Caco-2 (cell line): ENCODE data around the gene CTSD. TPM values are rescaled to one million over a fixed set of nuclear protein-coding genes. Genes with fewer than 3 reads are reported as not detected.

Experiments
- BruUV-seq: library from RNA; stranded (reverse); fragments of 400-500 nt; replicated peaks from 2 replicates; lab custom pipeline; 2021; lab: Mats Ljungman, UMichigan
- CTCF ChIA-PET: fragments of 300-600 bp; sonication (Branson Sonifier 250); formaldehyde crosslinking; loops from one replicate; lab custom pipeline; 2022; ENCODE audit warnings: antibody characterized with exemption; lab: Charles Lee
- POLR2A ChIA-PET: fragments of 300-600 bp; sonication (Branson Sonifier 250); formaldehyde crosslinking; loops from one replicate; lab custom pipeline; 2022; ENCODE audit warnings: antibody characterized with exemption; lab: Charles Lee
- DNase-seq, 2 experiments: peaks; one replicate each; pipeline versions ENCODE4 v3.0.0 to v3.0.0-alpha.2; 2020 to 2022
- H3K27me3 ChIP-seq: replicated peaks from 2 replicates; pipeline ENCODE4 v1.6.0; 2011; ENCODE audit warnings: low read length; ENCODE audit not compliant: control insufficient read depth, insufficient read depth
- H3K36me3 ChIP-seq: 2 replicates; pipeline ENCODE4 v1.5.1; 2011; ENCODE audit warnings: low read length; ENCODE audit not compliant: control insufficient read depth, insufficient read depth
- H3K4me1 ChIP-seq: fragments of 250-450 bp; sonication (Bioruptor Pico); 2 replicates; pipeline ENCODE4 v1.5.1; 2020; ENCODE audit warnings: mild to moderate bottlenecking
- H3K4me3 ChIP-seq: 2 replicates; pipeline ENCODE4 v1.5.1; 2011; ENCODE audit warnings: low read depth, mild to moderate bottlenecking, control low read depth, low read length
- H3K9me3 ChIP-seq: fragments of 250-450 bp; sonication (Bioruptor Pico); 2 replicates; pipeline ENCODE4 v1.5.1; 2020; ENCODE audit warnings: mild to moderate bottlenecking, moderate library complexity
- H3K27ac Mint-ChIP-seq: one replicate; pipeline ENCODE4 v1.8.0; 2022; ENCODE audit warnings: mixed read lengths; ENCODE audit not compliant: unreplicated experiment
- H3K27me3 Mint-ChIP-seq: one replicate; pipeline ENCODE4 v1.8.0; 2022; ENCODE audit warnings: mixed read lengths; ENCODE audit not compliant: insufficient read depth, unreplicated experiment
- H3K36me3 Mint-ChIP-seq: one replicate; pipeline ENCODE4 v1.8.0; 2022; ENCODE audit warnings: mild to moderate bottlenecking, mixed read lengths; ENCODE audit not compliant: insufficient read depth, unreplicated experiment
- H3K4me1 Mint-ChIP-seq: one replicate; pipeline ENCODE4 v1.8.0; 2022; ENCODE audit warnings: low read depth, mixed read lengths; ENCODE audit not compliant: unreplicated experiment
- H3K4me3 Mint-ChIP-seq: one replicate; pipeline ENCODE4 v1.8.0; 2022; ENCODE audit warnings: mild to moderate bottlenecking, moderate library complexity, mixed read lengths; ENCODE audit not compliant: unreplicated experiment
- H3K9me3 Mint-ChIP-seq: one replicate; pipeline ENCODE4 v1.8.0; 2022; ENCODE audit warnings: mixed read lengths; ENCODE audit not compliant: unreplicated experiment
- intact Hi-C: fragments of 100-400 bp; cut with micrococcal nuclease; formaldehyde crosslinking; loops from one replicate; pipeline ENCODE4 v1.10.0; 2022; ENCODE audit not compliant: unreplicated experiment
- total RNA-seq: library from RNA; stranded (reverse); gene quantifications from 2 replicates; pipeline ENCODE4 v1.2.3, GENCODE V29; 2022
- TF ChIP-seq, protein P1 (sequence below), 2 experiments: fragments of 200-600 bp in 1 of 2; IDR thresholded peaks; 1 replicate in 1 of 2; 2 replicates in 1 of 2; pipeline versions ENCODE4 v1.5.1 to v1.8.0; 2011 to 2022; ENCODE audit warnings: antibody characterized with exemption in 1 of 2, control low read depth in 1 of 2, inconsistent platforms in 1 of 2, low read depth in 1 of 2, low read length in 1 of 2, mild to moderate bottlenecking in 1 of 2, moderate library complexity in 1 of 2; ENCODE audit not compliant: insufficient read depth in 1 of 2, severe bottlenecking in 1 of 2, unreplicated experiment in 1 of 2

The CTSD gene
- total RNA-seq, 1 experiment from 2014 or later = 335 TPM

DNA sequence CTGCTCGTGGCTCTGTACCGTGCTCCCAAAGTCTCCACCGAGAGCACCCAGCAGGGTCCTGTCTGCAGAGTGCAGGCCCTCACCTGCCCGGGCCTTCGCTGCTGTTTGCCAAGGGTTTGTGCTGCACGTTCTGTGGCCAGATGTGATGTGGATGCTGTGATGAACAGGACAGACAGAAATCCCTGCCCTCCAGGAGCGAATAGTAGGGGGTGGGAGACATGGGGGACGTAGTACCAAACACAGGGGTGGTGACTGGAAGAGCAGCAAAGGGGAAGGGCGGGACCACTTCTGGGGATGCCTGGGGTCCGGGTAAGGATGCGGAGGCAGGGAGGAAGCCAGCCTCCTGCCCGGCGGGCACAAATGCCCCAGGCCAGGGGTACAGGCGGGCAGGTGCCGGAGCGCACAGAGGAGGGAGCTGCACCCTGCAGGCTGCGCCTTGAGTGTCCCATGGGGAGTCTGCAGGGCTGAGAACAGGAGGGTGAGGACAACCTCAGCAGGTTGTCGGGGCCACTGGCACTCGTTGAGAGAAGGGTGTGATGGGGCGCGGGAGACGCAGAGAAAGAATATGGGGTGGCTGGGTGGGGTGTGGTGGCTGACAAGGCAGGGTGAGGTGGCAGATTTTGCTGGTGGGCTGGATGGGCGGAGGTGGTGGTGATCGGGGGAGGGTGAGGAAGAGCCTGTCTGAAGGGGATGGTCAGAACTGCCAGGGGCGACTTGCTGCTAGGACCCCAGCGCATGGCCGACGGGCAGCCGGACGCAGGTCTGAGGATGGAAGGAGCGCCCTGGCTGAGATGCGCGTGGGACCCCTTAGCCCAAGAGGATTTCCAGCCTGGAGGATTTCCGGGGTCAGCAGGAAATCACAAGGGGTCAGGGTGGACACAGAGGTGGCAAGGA is 16.3 kb upstream of the CTSD start:
- H3K27me3 ChIP-seq = no peaks in the 10 kb centered on the region
- CTCF ChIA-PET = no interaction called here
- DNase-seq = no peak
- Mint-ChIP-seq H3K27me3 (no peaks in the 10 kb centered on the region), H3K27ac (no peak overlapping the region), H3K36me3 (no peaks in the 10 kb centered on the region), H3K4me3 (no peak overlapping the region), H3K4me1 (no peaks in the 10 kb centered on the region), H3K9me3 (no peaks in the 10 kb centered on the region)
- H3K4me1 ChIP-seq = peaks cover 3% of the 10 kb centered on the region; the same call in 1 of the 2 replicates
- TF ChIP-seq, protein P1, sequence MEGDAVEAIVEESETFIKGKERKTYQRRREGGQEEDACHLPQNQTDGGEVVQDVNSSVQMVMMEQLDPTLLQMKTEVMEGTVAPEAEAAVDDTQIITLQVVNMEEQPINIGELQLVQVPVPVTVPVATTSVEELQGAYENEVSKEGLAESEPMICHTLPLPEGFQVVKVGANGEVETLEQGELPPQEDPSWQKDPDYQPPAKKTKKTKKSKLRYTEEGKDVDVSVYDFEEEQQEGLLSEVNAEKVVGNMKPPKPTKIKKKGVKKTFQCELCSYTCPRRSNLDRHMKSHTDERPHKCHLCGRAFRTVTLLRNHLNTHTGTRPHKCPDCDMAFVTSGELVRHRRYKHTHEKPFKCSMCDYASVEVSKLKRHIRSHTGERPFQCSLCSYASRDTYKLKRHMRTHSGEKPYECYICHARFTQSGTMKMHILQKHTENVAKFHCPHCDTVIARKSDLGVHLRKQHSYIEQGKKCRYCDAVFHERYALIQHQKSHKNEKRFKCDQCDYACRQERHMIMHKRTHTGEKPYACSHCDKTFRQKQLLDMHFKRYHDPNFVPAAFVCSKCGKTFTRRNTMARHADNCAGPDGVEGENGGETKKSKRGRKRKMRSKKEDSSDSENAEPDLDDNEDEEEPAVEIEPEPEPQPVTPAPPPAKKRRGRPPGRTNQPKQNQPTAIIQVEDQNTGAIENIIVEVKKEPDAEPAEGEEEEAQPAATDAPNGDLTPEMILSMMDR (IDR thresholded peaks at IDR 0.05; ENCODE audit: insufficient read depth in 1 of 2, low read depth in 1 of 2, low read length in 1 of 2, severe bottlenecking in 1 of 2, unreplicated experiment in 1 of 2) = no peak
- no TSS peak for BruUV-seq
- POLR2A ChIA-PET = no interaction called here
- intact Hi-C loops = no loop called here
- no peaks in the 10 kb centered on the region for H3K36me3 ChIP-seq
- H3K9me3 ChIP-seq = no peaks in the 10 kb centered on the region
- no peak overlapping the region for H3K4me3 ChIP-seq

DNA sequence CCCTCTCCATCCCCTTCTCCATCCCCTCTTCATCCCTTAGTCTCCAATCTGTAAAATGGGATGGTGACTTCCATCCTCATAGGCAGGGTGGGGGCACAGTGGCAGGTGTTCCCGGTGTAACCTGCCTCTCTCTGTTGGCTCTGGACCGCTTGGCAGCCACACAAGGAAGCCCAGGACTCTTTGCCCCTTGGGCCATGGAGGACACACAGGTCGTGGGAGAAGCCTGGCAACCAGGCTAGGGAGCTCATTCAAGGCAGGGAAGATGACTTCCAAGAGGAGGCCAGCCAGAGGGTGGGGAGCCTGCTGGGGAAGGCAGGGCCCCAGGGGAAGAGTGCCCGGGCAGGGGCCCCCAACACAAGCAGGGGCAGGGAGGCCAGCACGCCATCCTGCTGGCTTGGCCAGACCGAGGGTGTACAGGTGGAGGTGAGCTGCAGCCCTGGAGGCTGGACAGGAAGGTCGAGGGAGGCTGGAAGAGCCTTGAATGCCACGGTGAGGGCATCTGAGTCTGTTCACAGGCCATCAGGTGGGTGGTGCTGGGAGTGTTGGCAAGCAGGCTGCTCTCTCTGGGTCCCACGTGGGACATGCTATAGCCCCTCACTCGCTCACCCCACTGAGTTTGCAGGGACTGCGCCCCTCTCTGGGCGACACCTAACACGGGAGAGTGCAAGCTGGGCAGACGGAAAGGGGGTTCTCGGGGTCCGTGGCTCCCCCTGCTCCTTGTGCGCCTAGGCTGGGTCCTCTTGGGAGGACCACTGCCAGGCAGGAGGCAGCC is 15.5 kb upstream of the CTSD start:
- no peaks in the 10 kb centered on the region for H3K4me1 Mint-ChIP-seq
- no peaks in the 10 kb centered on the region for H3K27me3 Mint-ChIP-seq
- H3K27ac Mint-ChIP-seq = no peak overlapping the region
- Histone ChIP-seq H3K27me3 (no peaks in the 10 kb centered on the region), H3K9me3 (no peaks in the 10 kb centered on the region), H3K4me1 (peaks cover 3% of the 10 kb centered on the region; the same call in 1 of the 2 replicates), H3K4me3 (no peak overlapping the region), H3K36me3 (no peaks in the 10 kb centered on the region)
- TF ChIP-seq, protein P1 (IDR thresholded peaks at IDR 0.05; ENCODE audit: insufficient read depth in 1 of 2, low read depth in 1 of 2, low read length in 1 of 2, severe bottlenecking in 1 of 2, unreplicated experiment in 1 of 2) = no peak
- ChIA-PET POLR2A (no interaction called here), CTCF (no interaction called here)
- DNase-seq = no peak
- H3K36me3 Mint-ChIP-seq = no peaks in the 10 kb centered on the region
- no peaks in the 10 kb centered on the region for H3K9me3 Mint-ChIP-seq
- intact Hi-C loops = no loop called here
- BruUV-seq = no TSS peak
- H3K4me3 Mint-ChIP-seq = no peak overlapping the region

DNA sequence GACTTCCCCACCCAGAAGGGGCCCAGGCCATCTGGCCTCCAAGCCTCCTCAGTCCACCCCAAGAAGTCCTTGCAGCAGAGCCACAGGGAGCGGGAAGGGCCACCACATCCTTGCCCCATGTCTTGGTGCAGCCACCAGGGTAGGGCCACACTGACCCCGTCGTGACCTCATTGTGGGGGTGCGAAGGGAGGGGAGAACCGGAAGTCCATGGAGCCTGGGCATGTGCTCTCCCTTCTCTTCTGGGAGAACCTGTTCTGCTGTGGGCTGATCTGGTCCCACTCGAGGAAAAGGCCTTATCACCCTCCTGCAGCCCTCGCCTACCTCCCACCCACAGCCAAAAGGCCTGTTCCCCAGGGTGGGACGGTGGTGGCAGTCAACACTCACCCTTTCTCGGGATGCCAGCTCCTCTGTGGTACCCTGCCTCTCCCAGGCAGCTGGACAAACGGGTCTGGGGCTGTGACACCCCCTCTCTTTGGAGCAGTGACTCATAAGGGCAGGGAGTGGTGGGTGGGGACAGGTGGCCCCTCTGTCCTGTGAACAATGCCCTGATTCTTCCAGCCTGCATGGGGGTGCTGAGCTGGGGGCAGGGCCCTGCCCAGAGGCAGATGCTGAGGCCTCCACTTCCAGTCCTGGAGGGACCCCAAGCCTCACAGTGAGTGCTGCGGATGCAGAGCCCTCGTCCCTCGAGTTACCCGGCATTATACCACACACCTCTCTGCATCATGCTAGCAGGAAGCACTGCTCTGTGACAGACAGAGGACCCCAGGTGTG is 14.6 kb upstream of the CTSD start:
- H3K36me3 Mint-ChIP-seq = no peaks in the 10 kb centered on the region
- no peak overlapping the region for H3K4me3 ChIP-seq
- no peaks in the 10 kb centered on the region for H3K27me3 ChIP-seq
- CTCF ChIA-PET = no interaction called here
- no peaks in the 10 kb centered on the region for H3K9me3 ChIP-seq
- TF ChIP-seq, protein P1 (IDR thresholded peaks at IDR 0.05; ENCODE audit: insufficient read depth in 1 of 2, low read depth in 1 of 2, low read length in 1 of 2, severe bottlenecking in 1 of 2, unreplicated experiment in 1 of 2) = no peak
- H3K4me1 Mint-ChIP-seq = no peaks in the 10 kb centered on the region
- no peak overlapping the region for H3K27ac Mint-ChIP-seq
- H3K4me1 ChIP-seq = peaks cover 3% of the 10 kb centered on the region; the same call in 1 of the 2 replicates
- no TSS peak for BruUV-seq
- H3K36me3 ChIP-seq = no peaks in the 10 kb centered on the region
- no peak overlapping the region for H3K4me3 Mint-ChIP-seq
- no peak for DNase-seq
- POLR2A ChIA-PET = no interaction called here
- intact Hi-C loops = no loop called here
- H3K9me3 Mint-ChIP-seq = no peaks in the 10 kb centered on the region
- H3K27me3 Mint-ChIP-seq = no peaks in the 10 kb centered on the region
